Caco-2 (cell line): ENCODE data around the gene ATP6V1E1. TPM values are rescaled to one million over a fixed set of nuclear protein-coding genes. Genes with fewer than 3 reads are reported as not detected.
A peak's percentile ranks its signal among the peaks of the same experiment; 100 is the strongest.

Source experiments
- BruUV-seq: library from RNA; stranded (reverse); fragments of 400-500 nt; replicated peaks from 2 replicates; lab custom pipeline; 2021; lab: Mats Ljungman, UMichigan
- CTCF ChIA-PET: fragments of 300-600 bp; sonication (Branson Sonifier 250); formaldehyde crosslinking; loops from one replicate; lab custom pipeline; 2022; ENCODE audit warnings: antibody characterized with exemption; lab: Charles Lee
- POLR2A ChIA-PET: fragments of 300-600 bp; sonication (Branson Sonifier 250); formaldehyde crosslinking; loops from one replicate; lab custom pipeline; 2022; ENCODE audit warnings: antibody characterized with exemption; lab: Charles Lee
- DNase-seq, 2 experiments: peaks; one replicate each; pipeline versions ENCODE4 v3.0.0 to v3.0.0-alpha.2; 2020 to 2022
- H3K27me3 ChIP-seq: replicated peaks from 2 replicates; pipeline ENCODE4 v1.6.0; 2011; ENCODE audit warnings: low read length; ENCODE audit not compliant: control insufficient read depth, insufficient read depth
- H3K36me3 ChIP-seq: 2 replicates; pipeline ENCODE4 v1.5.1; 2011; ENCODE audit warnings: low read length; ENCODE audit not compliant: control insufficient read depth, insufficient read depth
- H3K4me1 ChIP-seq: fragments of 250-450 bp; sonication (Bioruptor Pico); 2 replicates; pipeline ENCODE4 v1.5.1; 2020; ENCODE audit warnings: mild to moderate bottlenecking
- H3K4me3 ChIP-seq: 2 replicates; pipeline ENCODE4 v1.5.1; 2011; ENCODE audit warnings: low read depth, mild to moderate bottlenecking, control low read depth, low read length
- H3K9me3 ChIP-seq: fragments of 250-450 bp; sonication (Bioruptor Pico); 2 replicates; pipeline ENCODE4 v1.5.1; 2020; ENCODE audit warnings: mild to moderate bottlenecking, moderate library complexity
- H3K27ac Mint-ChIP-seq: one replicate; pipeline ENCODE4 v1.8.0; 2022; ENCODE audit warnings: mixed read lengths; ENCODE audit not compliant: unreplicated experiment
- H3K27me3 Mint-ChIP-seq: one replicate; pipeline ENCODE4 v1.8.0; 2022; ENCODE audit warnings: mixed read lengths; ENCODE audit not compliant: insufficient read depth, unreplicated experiment
- H3K36me3 Mint-ChIP-seq: one replicate; pipeline ENCODE4 v1.8.0; 2022; ENCODE audit warnings: mild to moderate bottlenecking, mixed read lengths; ENCODE audit not compliant: insufficient read depth, unreplicated experiment
- H3K4me1 Mint-ChIP-seq: one replicate; pipeline ENCODE4 v1.8.0; 2022; ENCODE audit warnings: low read depth, mixed read lengths; ENCODE audit not compliant: unreplicated experiment
- H3K4me3 Mint-ChIP-seq: one replicate; pipeline ENCODE4 v1.8.0; 2022; ENCODE audit warnings: mild to moderate bottlenecking, moderate library complexity, mixed read lengths; ENCODE audit not compliant: unreplicated experiment
- H3K9me3 Mint-ChIP-seq: one replicate; pipeline ENCODE4 v1.8.0; 2022; ENCODE audit warnings: mixed read lengths; ENCODE audit not compliant: unreplicated experiment
- CTCF ChIP-seq, 2 experiments: fragments of 200-600 bp in 1 of 2; IDR thresholded peaks; 1 replicate in 1 of 2; 2 replicates in 1 of 2; pipeline versions ENCODE4 v1.5.1 to v1.8.0; 2011 to 2022; ENCODE audit warnings: antibody characterized with exemption in 1 of 2, control low read depth in 1 of 2, inconsistent platforms in 1 of 2, low read depth in 1 of 2, low read length in 1 of 2, mild to moderate bottlenecking in 1 of 2, moderate library complexity in 1 of 2; ENCODE audit not compliant: insufficient read depth in 1 of 2, severe bottlenecking in 1 of 2, unreplicated experiment in 1 of 2
- intact Hi-C: fragments of 100-400 bp; cut with micrococcal nuclease; formaldehyde crosslinking; loops from one replicate; pipeline ENCODE4 v1.10.0; 2022; ENCODE audit not compliant: unreplicated experiment
- total RNA-seq: library from RNA; stranded (reverse); gene quantifications from 2 replicates; pipeline ENCODE4 v1.2.3, GENCODE V29; 2022

The ATP6V1E1 gene
- total RNA-seq, 1 experiment from 2014 or later: 147 TPM

- Histone ChIP-seq H3K36me3 (no peaks in the 10 kb centered on the region), H3K4me1 (0 out of 2 replicates have a peak, but pooled peaks cover 6% of the 10 kb centered on the region), H3K4me3 (no peak overlapping the region), H3K9me3 (no peaks in the 10 kb centered on the region), H3K27me3 (no peaks in the 10 kb centered on the region)
- DNase-seq: no peak
- no peak overlapping the region for H3K4me3 Mint-ChIP-seq
- POLR2A ChIA-PET: no interaction called here
- no peaks in the 10 kb centered on the region for H3K27me3 Mint-ChIP-seq
- no peaks in the 10 kb centered on the region for H3K9me3 Mint-ChIP-seq
- H3K4me1 Mint-ChIP-seq: no peaks in the 10 kb centered on the region
- BruUV-seq: no TSS peak
- CTCF ChIA-PET: no interaction called here
- TF ChIP-seq CTCF (IDR thresholded peaks at IDR 0.05; ENCODE audit: insufficient read depth in 1 of 2, low read depth in 1 of 2, low read length in 1 of 2, severe bottlenecking in 1 of 2, unreplicated experiment in 1 of 2): no peak
- peaks cover 35% of the 10 kb centered on the region for H3K36me3 Mint-ChIP-seq
- intact Hi-C loops: no loop called here
- H3K27ac Mint-ChIP-seq: no peak overlapping the region
Observed at GRCh38 chr22:17606496-17606895, 22.1 kb downstream of the ATP6V1E1 start.

GRCh38 chr22:17603668-17604067 lies 24.9 kb downstream of the ATP6V1E1 start:
- no TSS peak for BruUV-seq
- Mint-ChIP-seq H3K9me3 (peaks cover 7% of the 10 kb centered on the region), H3K4me1 (peaks cover 10% of the 10 kb centered on the region), H3K27ac (no peak overlapping the region), H3K27me3 (no peaks in the 10 kb centered on the region), H3K4me3 (no peak overlapping the region), H3K36me3 (peaks cover 43% of the 10 kb centered on the region)
- Histone ChIP-seq H3K4me1 (0 out of 2 replicates have a peak, but pooled peaks cover 6% of the 10 kb centered on the region), H3K36me3 (no peaks in the 10 kb centered on the region), H3K4me3 (no peak overlapping the region), H3K9me3 (no peaks in the 10 kb centered on the region), H3K27me3 (no peaks in the 10 kb centered on the region)
- TF ChIP-seq CTCF (IDR thresholded peaks at IDR 0.05; ENCODE audit: insufficient read depth in 1 of 2, low read depth in 1 of 2, low read length in 1 of 2, severe bottlenecking in 1 of 2, unreplicated experiment in 1 of 2): no peak
- no peak for DNase-seq
- intact Hi-C loops: no loop called here
- ChIA-PET POLR2A (interaction anchor here (0.5 kb wide), 1 partner anchor 1640 kb away, joined by 3 read pairs; no protein-coding TSS in a partner anchor), CTCF (no interaction called here)

- H3K36me3 ChIP-seq: peaks cover 7% of the 10 kb centered on the region
- peaks cover 15% of the 10 kb centered on the region for H3K9me3 Mint-ChIP-seq
- no peaks in the 10 kb centered on the region; the same call in 1 of the 2 replicates for H3K9me3 ChIP-seq
- no peak overlapping the region for H3K4me3 Mint-ChIP-seq
- peaks cover 22% of the 10 kb centered on the region for H3K4me1 Mint-ChIP-seq
- intact Hi-C loops: no loop called here
- peak overlapping the region; percentile 63 for H3K27ac Mint-ChIP-seq
- no peak for TF ChIP-seq CTCF (IDR thresholded peaks at IDR 0.05; ENCODE audit: insufficient read depth in 1 of 2, low read depth in 1 of 2, low read length in 1 of 2, severe bottlenecking in 1 of 2, unreplicated experiment in 1 of 2)
- POLR2A ChIA-PET: no interaction called here
- H3K36me3 Mint-ChIP-seq: peaks cover 68% of the 10 kb centered on the region
- peak in 1 of 2 experiments; percentile 14 for DNase-seq
- no peaks in the 10 kb centered on the region for H3K27me3 ChIP-seq
- H3K27me3 Mint-ChIP-seq: no peaks in the 10 kb centered on the region
- CTCF ChIA-PET: interaction anchor here (0.5 kb wide), 1 partner anchor 23 kb away, joined by 3 read pairs; no protein-coding TSS in a partner anchor
- no peak overlapping the region for H3K4me3 ChIP-seq
- peaks cover 14% of the 10 kb centered on the region for H3K4me1 ChIP-seq
- no TSS peak for BruUV-seq
Observed at GRCh38 chr22:17601031-17601430, 27.5 kb downstream of the ATP6V1E1 start.
